ENCODE measurements around the gene NASP.

The NASP gene

DNA sequence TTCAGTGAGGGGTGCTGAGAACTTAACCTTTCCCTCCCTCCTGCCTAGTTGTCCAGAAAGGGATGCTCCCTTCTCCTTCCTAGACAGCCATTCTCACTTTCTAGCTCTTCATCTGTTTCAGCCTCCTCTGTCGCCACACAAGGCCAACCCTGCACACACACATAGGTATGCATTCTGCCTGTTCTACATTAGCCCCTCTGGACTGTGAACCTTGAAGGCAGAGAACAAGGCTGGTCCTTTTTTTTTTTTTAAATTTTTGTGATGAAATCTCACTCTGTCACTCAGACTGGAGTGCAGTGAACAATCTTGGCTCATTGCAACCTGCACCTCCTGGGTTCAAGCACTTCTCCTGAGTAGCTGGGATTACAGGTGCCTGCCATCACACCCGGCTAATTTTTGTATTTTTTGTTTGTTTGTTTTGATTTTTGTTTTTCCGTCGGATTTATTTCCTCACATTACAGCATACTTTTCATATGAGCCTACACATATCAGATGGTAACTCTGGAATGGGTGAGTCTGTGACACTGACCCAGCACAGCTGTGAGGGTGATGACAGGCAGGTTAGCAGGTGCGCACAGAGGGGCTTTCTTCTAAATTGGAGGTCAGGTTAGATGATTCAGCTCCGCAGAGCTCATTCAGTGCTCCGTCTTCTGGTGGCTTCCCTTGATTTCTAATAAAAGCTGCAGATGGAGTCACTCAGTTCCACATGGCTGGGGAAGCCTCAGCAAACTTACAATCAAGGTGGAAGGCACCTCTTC lies 38.1 kb upstream of the NASP start:
- Histone ChIP-seq H3K9ac (peak overlapping the region; percentile 73), H3K36me3 (no peaks in the 10 kb centered on the region), H3K27ac (peak overlapping the region; percentile 90), H4K20me1 (no peaks in the 10 kb centered on the region), H3K4me3 (peak overlapping the region; percentile 47), H3K9me3 (no peaks in the 10 kb centered on the region), H3K4me2 (peak overlapping the region; percentile 93), H3K27me3 (no peaks in the 10 kb centered on the region), H3K4me1 (peaks cover 90% of the 10 kb centered on the region)
- no peak for TF ChIP-seq Cebpa-rat (IDR thresholded peaks at IDR 0.05)

DNA sequence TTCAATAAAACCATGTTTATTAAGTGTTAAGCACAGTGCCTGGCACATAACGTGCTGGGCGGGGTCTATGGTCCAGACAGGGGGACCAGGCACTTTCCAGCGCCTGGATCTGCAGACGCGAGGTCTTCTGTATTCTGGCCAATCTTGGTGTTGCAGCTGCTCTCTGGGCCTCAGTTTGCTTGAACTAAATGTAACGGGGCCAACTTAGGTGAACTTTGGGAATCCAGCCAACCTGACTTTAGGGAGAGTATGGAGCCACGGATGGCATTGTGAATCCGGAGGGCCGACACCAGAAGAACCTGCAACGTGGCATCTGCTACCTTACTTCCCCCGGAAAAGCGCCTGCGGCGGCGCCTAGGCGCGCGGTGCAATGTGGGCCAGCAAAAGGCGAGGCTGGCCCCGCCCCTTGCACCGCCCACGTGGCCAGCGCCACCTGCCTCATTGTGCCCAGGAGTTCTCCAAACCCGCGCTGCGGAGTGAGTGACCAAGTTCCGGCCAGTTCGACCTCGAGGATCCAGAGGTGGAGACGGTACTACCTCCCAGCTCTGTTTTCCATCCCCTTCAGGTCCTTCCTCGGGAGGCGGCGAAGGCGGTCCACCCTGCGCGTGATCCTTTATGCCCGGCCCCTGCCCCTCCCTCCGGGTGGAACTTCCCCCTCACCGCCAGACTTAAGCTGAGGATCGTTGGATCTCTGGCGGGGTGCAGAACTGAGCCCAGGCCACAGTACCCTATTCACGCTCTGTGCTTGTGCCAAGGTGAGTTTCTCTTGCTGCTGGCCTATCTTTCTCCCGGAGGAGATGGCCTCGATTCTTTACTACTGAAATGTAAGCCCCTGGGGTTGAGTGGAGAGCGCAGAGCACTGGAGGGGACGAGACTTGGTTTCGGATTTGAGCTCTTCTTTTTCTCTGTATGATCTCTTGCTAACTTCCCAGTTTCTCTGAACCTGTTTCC lies 33.2 kb upstream of the NASP start, which contains the start of gene AKR1A1:
Gene AKR1A1, plus strand, starts transcription at position 426 of the 951 bp plus-strand sequence. CDS start 10,969 bp downstream, outside the sequence.
- peak within 1 kb of the TSS; percentile 96 for H3K4me2 ChIP-seq
- peaks cover 44% of the 10 kb centered on the region for H4K20me1 ChIP-seq
- H3K36me3 ChIP-seq: peaks cover 38% of the 10 kb centered on the region
- H3K27ac ChIP-seq: peak within 1 kb of the TSS; percentile 84
- H3K9ac ChIP-seq: peak within 1 kb of the TSS; percentile 89
- no peak for TF ChIP-seq Cebpa-rat (IDR thresholded peaks at IDR 0.05)
- no peaks in the 10 kb centered on the region for H3K9me3 ChIP-seq
- H3K4me3 ChIP-seq: peak within 1 kb of the TSS; percentile 90
- peaks cover 80% of the 10 kb centered on the region for H3K4me1 ChIP-seq
- no peaks in the 10 kb centered on the region for H3K27me3 ChIP-seq

DNA sequence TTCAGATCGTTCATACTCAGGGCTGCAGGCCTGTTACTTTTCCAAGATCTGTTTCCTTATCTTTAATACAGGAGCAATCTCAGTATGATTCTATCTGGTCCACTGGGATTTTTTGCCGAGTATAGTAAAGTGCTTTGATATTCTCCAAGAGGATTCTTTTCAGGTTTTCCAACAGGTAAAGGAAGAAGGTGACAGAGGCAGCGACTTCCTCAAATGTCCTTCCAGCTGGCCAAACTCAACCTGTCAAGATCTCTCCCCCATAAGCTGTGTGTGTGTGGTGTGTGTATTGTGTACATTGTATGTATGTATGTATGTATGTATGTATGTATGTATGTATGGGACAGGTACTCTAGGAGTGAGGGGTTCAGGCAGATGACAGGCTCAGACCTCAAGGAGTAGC lies 32.2 kb upstream of the NASP start:
- no peak for TF ChIP-seq Cebpa-rat (IDR thresholded peaks at IDR 0.05)
- peak overlapping the region; percentile 84 for H3K27ac ChIP-seq

DNA sequence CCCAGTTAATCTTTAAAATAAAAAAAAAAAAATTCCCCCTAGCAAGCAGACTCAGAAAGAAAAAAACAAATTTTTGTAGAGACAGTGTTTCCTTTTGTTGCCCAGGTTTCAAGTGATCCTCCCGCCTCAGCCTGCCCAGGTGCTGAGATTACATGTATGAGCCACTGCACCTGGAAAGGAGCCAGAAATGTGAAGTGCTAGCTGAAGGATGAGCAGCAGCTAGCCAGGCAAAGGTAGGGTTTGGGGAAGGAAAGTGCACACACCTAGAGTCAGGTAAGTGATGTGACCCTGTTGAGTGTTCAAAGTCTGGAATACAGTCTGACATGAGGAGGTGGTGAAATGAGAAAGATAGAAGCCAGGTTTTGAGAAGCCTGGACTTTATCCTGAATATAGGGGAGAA lies 31.5 kb upstream of the NASP start:
- Histone ChIP-seq H4K20me1 (peaks cover 60% of the 10 kb centered on the region), H3K4me3 (peak overlapping the region; percentile 90), H3K4me2 (peak overlapping the region; percentile 96), H3K9ac (peak overlapping the region; percentile 89), H3K27ac (peak overlapping the region; percentile 84), H3K9me3 (no peaks in the 10 kb centered on the region), H3K36me3 (peaks cover 55% of the 10 kb centered on the region), H3K27me3 (no peaks in the 10 kb centered on the region), H3K4me1 (peaks cover 80% of the 10 kb centered on the region)
- no peak for TF ChIP-seq Cebpa-rat (IDR thresholded peaks at IDR 0.05)

More for the DNA sequence above, 32.2 kb upstream of the NASP start:
- Histone ChIP-seq H3K4me1 (peaks cover 80% of the 10 kb centered on the region), H3K4me2 (peak overlapping the region; percentile 96), H4K20me1 (peaks cover 54% of the 10 kb centered on the region), H3K9ac (peak overlapping the region; percentile 89), H3K36me3 (peaks cover 49% of the 10 kb centered on the region), H3K4me3 (peak overlapping the region; percentile 90), H3K9me3 (no peaks in the 10 kb centered on the region), H3K27me3 (no peaks in the 10 kb centered on the region)

- H3K4me1 ChIP-seq: peaks cover 85% of the 10 kb centered on the region
- no peak overlapping the region for H3K4me3 ChIP-seq
- peak overlapping the region; percentile 96 for H3K4me2 ChIP-seq
- H3K36me3 ChIP-seq: peaks cover 74% of the 10 kb centered on the region
- no peaks in the 10 kb centered on the region for H3K9me3 ChIP-seq
- H3K27ac ChIP-seq: no peak overlapping the region
- H3K27me3 ChIP-seq: no peaks in the 10 kb centered on the region
- H3K9ac ChIP-seq: 0 out of 2 replicates have a peak overlapping the region, but pooled peaks have one; percentile 29
- TF ChIP-seq Cebpa-rat (IDR thresholded peaks at IDR 0.05): no peak
- peaks cover 79% of the 10 kb centered on the region for H4K20me1 ChIP-seq
These were observed 29.6 kb upstream of the NASP start for GRCh38 chr1:45554198-45554597.

GRCh38 chr1:45557422-45557944 lies 26.4 kb upstream of the NASP start:
- H3K4me2 ChIP-seq: peak overlapping the region; percentile 45

DNA sequence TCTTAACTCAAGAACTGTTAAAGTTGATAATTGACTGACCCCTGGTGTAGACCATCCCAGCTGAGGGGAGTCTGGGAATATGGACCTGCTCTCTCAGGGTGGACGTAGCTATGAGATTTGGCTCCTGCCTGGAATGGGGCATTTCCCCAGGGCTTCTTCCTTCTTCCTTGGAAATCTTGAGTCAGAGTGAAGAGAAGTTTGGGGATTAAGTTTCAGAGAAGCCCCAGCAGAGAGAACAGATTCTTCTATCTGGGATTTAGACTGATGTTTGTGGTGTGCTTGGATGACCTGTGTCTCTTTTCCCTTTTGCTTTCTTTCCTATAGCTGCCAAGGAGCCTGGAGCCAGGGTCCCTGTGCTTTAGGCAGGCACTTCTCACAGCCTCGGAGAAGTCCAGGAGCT lies 20.0 kb upstream of the NASP start:
- no peak overlapping the region for H3K4me2 ChIP-seq
- H3K4me1 ChIP-seq: peaks cover 6% of the 10 kb centered on the region; the same call in 1 of the 2 replicates
- no peaks in the 10 kb centered on the region for H3K9me3 ChIP-seq
- H3K36me3 ChIP-seq: peaks cover 99% of the 10 kb centered on the region
- H3K27me3 ChIP-seq: no peaks in the 10 kb centered on the region
- peaks cover 95% of the 10 kb centered on the region for H4K20me1 ChIP-seq
- no peak for TF ChIP-seq Cebpa-rat (IDR thresholded peaks at IDR 0.05)
- H3K27ac ChIP-seq: 0 out of 2 replicates have a peak overlapping the region, but pooled peaks have one; percentile 30
- H3K9ac ChIP-seq: no peak overlapping the region
- H3K4me3 ChIP-seq: no peak overlapping the region

More at GRCh38 chr1:45557422-45557944, 26.4 kb upstream of the NASP start:
- Histone ChIP-seq H3K27me3 (no peaks in the 10 kb centered on the region), H3K4me3 (no peak overlapping the region), H3K9ac (peak overlapping the region; percentile 53; the same call in 1 of the 2 replicates), H3K27ac (peak overlapping the region; percentile 47; the same call in 1 of the 2 replicates), H3K4me1 (peaks cover 66% of the 10 kb centered on the region), H3K36me3 (peaks cover 100% of the 10 kb centered on the region), H3K9me3 (no peaks in the 10 kb centered on the region), H4K20me1 (peaks cover 97% of the 10 kb centered on the region)
- no peak for TF ChIP-seq Cebpa-rat (IDR thresholded peaks at IDR 0.05)

- Histone ChIP-seq H4K20me1 (peaks cover 87% of the 10 kb centered on the region), H3K4me3 (no peak overlapping the region), H3K4me1 (peaks cover 4% of the 10 kb centered on the region; the same call in 1 of the 2 replicates), H3K9ac (no peak overlapping the region), H3K4me2 (no peak overlapping the region), H3K27ac (no peak overlapping the region), H3K36me3 (peaks cover 99% of the 10 kb centered on the region), H3K27me3 (no peaks in the 10 kb centered on the region), H3K9me3 (no peaks in the 10 kb centered on the region)
- TF ChIP-seq Cebpa-rat (IDR thresholded peaks at IDR 0.05): no peak
These were observed 17.1 kb upstream of the NASP start for GRCh38 chr1:45566722-45567121.

DNA sequence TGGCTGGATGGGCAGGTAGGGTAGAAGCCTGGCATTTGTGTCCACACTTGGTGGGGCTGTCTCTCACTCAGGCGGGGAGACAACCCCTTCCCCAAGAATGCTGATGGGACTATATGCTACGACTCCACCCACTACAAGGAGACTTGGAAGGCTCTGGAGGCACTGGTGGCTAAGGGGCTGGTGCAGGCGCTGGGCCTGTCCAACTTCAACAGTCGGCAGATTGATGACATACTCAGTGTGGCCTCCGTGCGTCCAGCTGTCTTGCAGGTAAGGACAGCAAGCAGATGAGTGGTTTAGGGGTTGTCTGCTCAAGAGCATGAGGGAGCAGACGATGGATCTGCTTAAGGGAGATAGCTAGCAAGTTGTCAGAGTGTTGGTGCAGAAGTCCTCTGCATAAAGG lies 15.9 kb upstream of the NASP start:
- Histone ChIP-seq H3K4me2 (no peak overlapping the region), H3K27ac (no peak overlapping the region), H3K36me3 (peaks cover 89% of the 10 kb centered on the region), H3K9me3 (no peaks in the 10 kb centered on the region), H3K27me3 (no peaks in the 10 kb centered on the region), H3K4me3 (no peak overlapping the region), H3K4me1 (peaks cover 4% of the 10 kb centered on the region; the same call in 1 of the 2 replicates), H3K9ac (no peak overlapping the region), H4K20me1 (peaks cover 75% of the 10 kb centered on the region)
- TF ChIP-seq Cebpa-rat (IDR thresholded peaks at IDR 0.05): no peak

Measured in BLaER1 (cell line).